Loucy (cell line): ENCODE results near the gene ZNF607.

Source experiments
- EZH2phosphoT487 ChIP-seq: fragments of 200-600 bp; IDR thresholded peaks from 2 replicates; pipeline ENCODE4 v1.6.1; 2018; ENCODE audit warnings: antibody characterized with exemption, mild to moderate bottlenecking, moderate library complexity, borderline replicate concordance
- TF ChIP-seq, protein P1 (sequence below): fragments of 200-600 bp; sonication (generic); conservative IDR thresholded peaks from 2 replicates; pipeline ENCODE4 v1.5.1; 2014; ENCODE audit warnings: mild to moderate bottlenecking, antibody characterized with exemption, low read length

DNA sequence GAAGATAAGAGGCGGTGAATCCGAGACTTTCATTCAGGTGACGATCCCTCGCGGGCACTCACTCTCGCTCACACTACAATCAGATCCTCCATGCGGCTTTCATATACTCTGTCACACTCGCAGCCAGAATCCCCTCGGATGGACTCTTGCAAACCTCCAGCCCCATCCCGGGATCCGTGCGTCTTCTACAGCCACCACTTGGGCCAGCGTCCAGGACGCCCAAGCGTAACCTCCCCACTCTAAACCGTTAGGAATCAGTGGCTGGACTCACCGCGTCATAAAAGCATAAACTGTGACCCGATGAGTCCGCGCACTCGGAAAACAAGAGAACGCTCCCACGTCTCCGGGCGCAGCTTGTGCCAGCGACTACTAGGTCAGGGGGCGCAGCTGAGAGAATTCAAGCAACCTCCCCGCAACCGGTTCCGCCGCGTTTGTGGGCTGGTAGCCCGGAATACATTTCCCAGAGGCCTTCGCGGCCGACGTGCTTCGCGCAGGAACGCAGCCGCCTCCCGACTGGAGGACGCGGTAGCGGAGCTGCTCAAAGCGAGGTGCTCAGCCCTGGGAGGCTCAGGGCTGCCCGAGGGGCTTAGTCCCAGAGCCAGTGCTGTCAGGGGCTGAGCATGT is 27.6 kb downstream of the ZNF607 start:
- TF ChIP-seq, protein P1, sequence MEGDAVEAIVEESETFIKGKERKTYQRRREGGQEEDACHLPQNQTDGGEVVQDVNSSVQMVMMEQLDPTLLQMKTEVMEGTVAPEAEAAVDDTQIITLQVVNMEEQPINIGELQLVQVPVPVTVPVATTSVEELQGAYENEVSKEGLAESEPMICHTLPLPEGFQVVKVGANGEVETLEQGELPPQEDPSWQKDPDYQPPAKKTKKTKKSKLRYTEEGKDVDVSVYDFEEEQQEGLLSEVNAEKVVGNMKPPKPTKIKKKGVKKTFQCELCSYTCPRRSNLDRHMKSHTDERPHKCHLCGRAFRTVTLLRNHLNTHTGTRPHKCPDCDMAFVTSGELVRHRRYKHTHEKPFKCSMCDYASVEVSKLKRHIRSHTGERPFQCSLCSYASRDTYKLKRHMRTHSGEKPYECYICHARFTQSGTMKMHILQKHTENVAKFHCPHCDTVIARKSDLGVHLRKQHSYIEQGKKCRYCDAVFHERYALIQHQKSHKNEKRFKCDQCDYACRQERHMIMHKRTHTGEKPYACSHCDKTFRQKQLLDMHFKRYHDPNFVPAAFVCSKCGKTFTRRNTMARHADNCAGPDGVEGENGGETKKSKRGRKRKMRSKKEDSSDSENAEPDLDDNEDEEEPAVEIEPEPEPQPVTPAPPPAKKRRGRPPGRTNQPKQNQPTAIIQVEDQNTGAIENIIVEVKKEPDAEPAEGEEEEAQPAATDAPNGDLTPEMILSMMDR: no peak
- no peak for TF ChIP-seq EZH2phosphoT487
